Keratinocyte (primary cell): ENCODE measurements around the gene ATP7B. TPM values are rescaled to one million over a fixed set of nuclear protein-coding genes. Genes with fewer than 3 reads are reported as not detected.

Experiments used
- DNase-seq: peaks from one replicate; pipeline ENCODE4 v3.0.0-alpha.2; 2011; ENCODE audit warnings: low read depth, missing footprints, low spot score
- FAIRE-seq: peaks from 2 replicates; lab custom pipeline; 2011; peaks lifted over from hg19 to GRCh38; lab: Jason Lieb, UNC
- H2AFZ ChIP-seq: 2 replicates; pipeline ENCODE4 v1.6.0; 2012; ENCODE audit warnings: low read length, control low read depth, inconsistent platforms; ENCODE audit not compliant: control insufficient read depth
- H3K27ac ChIP-seq: 2 replicates; pipeline ENCODE4 v1.5.1; 2011; ENCODE audit warnings: low read length; ENCODE audit not compliant: control insufficient read depth, insufficient read depth
- H3K27me3 ChIP-seq: 3 replicates; pipeline ENCODE4 v1.6.0; 2011; ENCODE audit warnings: low read length; ENCODE audit not compliant: control insufficient read depth, insufficient read depth; ENCODE audit errors: extremely low read depth
- H3K36me3 ChIP-seq, 2 experiments: 2 replicates in 1 of 2; 3 replicates in 1 of 2; pipeline ENCODE4 v1.5.1; 2011; ENCODE audit warnings: low read length in 2 of 2, mild to moderate bottlenecking in 1 of 2; ENCODE audit not compliant: control insufficient read depth in 2 of 2, insufficient read depth in 2 of 2; ENCODE audit errors: extremely low read depth in 1 of 2
- H3K4me1 ChIP-seq: 3 replicates; pipeline ENCODE4 v1.5.1; 2011; ENCODE audit warnings: low read length; ENCODE audit not compliant: control insufficient read depth, insufficient read depth; ENCODE audit errors: extremely low read depth
- H3K4me2 ChIP-seq: 3 replicates; pipeline ENCODE4 v1.6.0; 2011; ENCODE audit warnings: low read depth, low read length; ENCODE audit not compliant: control insufficient read depth, insufficient read depth; ENCODE audit errors: extremely low read depth
- H3K4me3 ChIP-seq, 3 experiments: fragments of 200-600 bp in 1 of 3; sonication (generic) in 1 of 3; 2 replicates in 2 of 3; 3 replicates in 1 of 3; pipeline ENCODE4 v1.5.1; 2011 to 2016; ENCODE audit warnings: low read length in 3 of 3, mild to moderate bottlenecking in 3 of 3, control low read depth in 2 of 3, inconsistent platforms in 1 of 3, low read depth in 1 of 3, mixed read lengths in 1 of 3, mixed run types in 1 of 3, moderate library complexity in 1 of 3; ENCODE audit not compliant: control insufficient read depth in 2 of 3, insufficient read depth in 2 of 3; ENCODE audit errors: extremely low read depth in 1 of 3
- H3K79me2 ChIP-seq: 2 replicates; pipeline ENCODE4 v1.6.0; 2012; ENCODE audit warnings: low read length; ENCODE audit not compliant: control insufficient read depth, insufficient read depth
- H3K9ac ChIP-seq: 3 replicates; pipeline ENCODE4 v1.6.0; 2011; ENCODE audit warnings: low read length; ENCODE audit not compliant: control insufficient read depth, insufficient read depth; ENCODE audit errors: extremely low read depth
- H3K9me1 ChIP-seq: 3 replicates; pipeline ENCODE4 v1.6.0; 2011; ENCODE audit warnings: low read length; ENCODE audit not compliant: control insufficient read depth, insufficient read depth; ENCODE audit errors: extremely low read depth
- H3K9me3 ChIP-seq: 2 replicates; pipeline ENCODE4 v1.5.1; 2012; ENCODE audit warnings: low read depth, low read length; ENCODE audit not compliant: control insufficient read depth
- H4K20me1 ChIP-seq: 3 replicates; pipeline ENCODE4 v1.6.0; 2011; ENCODE audit warnings: low read length; ENCODE audit not compliant: control insufficient read depth, insufficient read depth; ENCODE audit errors: extremely low read depth
- EZH2 ChIP-seq: IDR thresholded peaks from one replicate; pipeline ENCODE4 v1.6.1; 2012; ENCODE audit warnings: inconsistent platforms, mild to moderate bottlenecking, low read length, moderate library complexity
- dilution Hi-C: fragments of 300-500 bp; cut with MboI; formaldehyde crosslinking; loops from one replicate; pipeline ENCODE4 v1.7.0; 2020; ENCODE audit warnings: low sequenced_read_pairs; ENCODE audit not compliant: extremely low pct_ligation_motif_present
- polyA plus RNA-seq, 5 experiments: library from polyadenylated mRNA; depleted of rRNA in 3 of 5; stranded (reverse) in 3 of 5; stranded (forward) in 1 of 5; unstranded in 1 of 5; fragments of >200 nt; gene quantifications; 1 replicate in 1 of 5; 2 replicates in 3 of 5; 3 replicates in 1 of 5; pipeline versions ENCODE4 v1.2.1 to v1.2.3, GENCODE V29; 2011 to 2012; ENCODE audit warnings: missing spikeins in 2 of 5, low read depth in 1 of 5, low replicate concordance in 1 of 5
- TF ChIP-seq, protein P1 (sequence below), 3 experiments: IDR thresholded peaks in 1 of 3; conservative IDR thresholded peaks in 1 of 3; optimal IDR thresholded peaks in 1 of 3; 2 replicates in 2 of 3; 3 replicates in 1 of 3; pipeline versions ENCODE3 to v1.5.1; 2011; ENCODE audit warnings: low read length in 3 of 3, mild to moderate bottlenecking in 3 of 3, moderate library complexity in 2 of 3, control low read depth in 1 of 3, inconsistent platforms in 1 of 3; ENCODE audit not compliant: insufficient read depth in 2 of 3; ENCODE audit errors: extremely low read depth in 1 of 3

The ATP7B gene
- polyA plus RNA-seq, 1 donor (not counting 4 experiments of a cell fraction or from before 2014, with no cell fraction given), result 5.2 TPM

DNA sequence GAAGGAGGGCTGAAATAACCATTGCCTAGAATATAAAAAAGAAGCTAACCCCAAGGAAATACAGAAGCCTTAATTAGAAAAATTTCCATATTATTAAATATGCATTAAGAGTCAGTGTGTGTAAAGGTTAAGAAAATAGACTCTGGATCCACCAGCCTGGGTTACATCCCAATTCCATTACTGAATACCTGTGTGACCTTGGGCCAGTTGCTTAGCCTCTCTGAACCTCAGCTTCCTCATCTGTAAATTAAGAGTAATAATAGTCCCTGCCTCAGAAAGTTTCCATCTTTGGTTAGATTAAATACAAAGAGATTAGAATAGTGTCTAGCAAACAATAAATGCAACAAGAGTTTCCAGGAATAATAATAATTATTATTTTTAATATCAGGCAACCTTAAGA, 54.5 kb downstream of the ATP7B start:
- dilution Hi-C loops, result no loop called here
- no peaks in the 10 kb centered on the region for H3K36me3 ChIP-seq
- H3K9me1 ChIP-seq, result no peaks in the 10 kb centered on the region
- no peak overlapping the region for H3K4me2 ChIP-seq
- DNase-seq (no peak), FAIRE-seq (no peak)
- no peaks in the 10 kb centered on the region for H4K20me1 ChIP-seq
- no peak overlapping the region for H3K4me3 ChIP-seq
- no peaks in the 10 kb centered on the region for H3K9me3 ChIP-seq
- TF ChIP-seq EZH2, result no peak
- TF ChIP-seq, protein P1, sequence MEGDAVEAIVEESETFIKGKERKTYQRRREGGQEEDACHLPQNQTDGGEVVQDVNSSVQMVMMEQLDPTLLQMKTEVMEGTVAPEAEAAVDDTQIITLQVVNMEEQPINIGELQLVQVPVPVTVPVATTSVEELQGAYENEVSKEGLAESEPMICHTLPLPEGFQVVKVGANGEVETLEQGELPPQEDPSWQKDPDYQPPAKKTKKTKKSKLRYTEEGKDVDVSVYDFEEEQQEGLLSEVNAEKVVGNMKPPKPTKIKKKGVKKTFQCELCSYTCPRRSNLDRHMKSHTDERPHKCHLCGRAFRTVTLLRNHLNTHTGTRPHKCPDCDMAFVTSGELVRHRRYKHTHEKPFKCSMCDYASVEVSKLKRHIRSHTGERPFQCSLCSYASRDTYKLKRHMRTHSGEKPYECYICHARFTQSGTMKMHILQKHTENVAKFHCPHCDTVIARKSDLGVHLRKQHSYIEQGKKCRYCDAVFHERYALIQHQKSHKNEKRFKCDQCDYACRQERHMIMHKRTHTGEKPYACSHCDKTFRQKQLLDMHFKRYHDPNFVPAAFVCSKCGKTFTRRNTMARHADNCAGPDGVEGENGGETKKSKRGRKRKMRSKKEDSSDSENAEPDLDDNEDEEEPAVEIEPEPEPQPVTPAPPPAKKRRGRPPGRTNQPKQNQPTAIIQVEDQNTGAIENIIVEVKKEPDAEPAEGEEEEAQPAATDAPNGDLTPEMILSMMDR (optimal IDR thresholded peaks at IDR 0.05 in 1 of 3, IDR thresholded peaks at IDR 0.05 in 1 of 3, conservative IDR thresholded peaks at IDR 0.05 in 1 of 3; ENCODE audit: extremely low read depth in 1 of 3, insufficient read depth in 2 of 3, low read length in 3 of 3), result no peak
- no peak overlapping the region for H2AFZ ChIP-seq
- H3K79me2 ChIP-seq, result no peaks in the 10 kb centered on the region
- no peak overlapping the region for H3K27ac ChIP-seq
- H3K27me3 ChIP-seq, result no peaks in the 10 kb centered on the region
- H3K9ac ChIP-seq, result no peak overlapping the region
- no peaks in the 10 kb centered on the region for H3K4me1 ChIP-seq

DNA sequence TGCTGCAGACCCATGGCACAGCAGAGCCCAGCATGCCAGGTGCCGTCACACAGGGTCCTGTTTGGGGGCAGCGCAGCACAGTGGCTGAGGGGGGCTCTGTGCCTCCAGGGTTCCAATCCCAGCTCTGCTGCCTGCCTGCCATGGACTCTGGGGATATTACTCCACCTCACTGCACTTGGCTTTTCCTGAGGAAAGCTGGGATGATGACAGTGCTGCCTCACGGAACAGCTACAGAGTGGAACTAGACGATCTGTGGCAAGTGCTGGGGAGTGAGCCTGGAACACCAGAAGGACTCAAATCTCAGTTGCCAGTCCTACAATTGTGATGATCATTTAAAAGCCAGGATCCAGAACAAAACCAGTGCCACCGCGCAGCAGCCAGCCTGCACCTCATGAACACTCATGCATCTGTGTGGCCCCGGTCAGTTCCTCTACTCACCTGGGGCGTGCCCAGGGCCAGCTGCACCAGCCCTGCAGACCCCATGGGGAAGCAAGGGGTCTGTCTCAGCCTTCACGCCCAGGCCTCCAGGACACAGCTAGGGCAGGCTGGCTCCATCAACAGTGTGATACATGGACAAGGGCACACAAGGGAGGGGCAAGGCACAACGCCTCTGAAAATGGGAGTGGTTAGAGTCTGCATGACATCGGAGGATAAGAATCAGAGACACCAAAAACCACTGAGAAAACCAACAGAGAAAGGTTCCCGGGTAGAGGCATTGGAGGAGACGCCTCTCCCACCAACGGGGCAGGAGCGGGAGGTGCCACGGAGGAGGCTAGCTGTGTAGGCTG, 55.2 kb downstream of the ATP7B start:
- DNase-seq, result no peak
- H3K4me3 ChIP-seq, result no peak overlapping the region
- H2AFZ ChIP-seq, result no peak overlapping the region
- FAIRE-seq, result no peak
- H3K9me3 ChIP-seq, result no peaks in the 10 kb centered on the region
- dilution Hi-C loops, result no loop called here
- no peak for TF ChIP-seq EZH2
- TF ChIP-seq, protein P1 (optimal IDR thresholded peaks at IDR 0.05 in 1 of 3, IDR thresholded peaks at IDR 0.05 in 1 of 3, conservative IDR thresholded peaks at IDR 0.05 in 1 of 3; ENCODE audit: extremely low read depth in 1 of 3, insufficient read depth in 2 of 3, low read length in 3 of 3), result no peak
- no peak overlapping the region for H3K9ac ChIP-seq
- no peaks in the 10 kb centered on the region for H3K4me1 ChIP-seq
- H4K20me1 ChIP-seq, result no peaks in the 10 kb centered on the region
- no peak overlapping the region for H3K27ac ChIP-seq
- H3K9me1 ChIP-seq, result no peaks in the 10 kb centered on the region
- no peaks in the 10 kb centered on the region for H3K79me2 ChIP-seq
- H3K36me3 ChIP-seq, result no peaks in the 10 kb centered on the region
- H3K4me2 ChIP-seq, result no peak overlapping the region
- no peaks in the 10 kb centered on the region for H3K27me3 ChIP-seq
